SK-N-SH (cell line): ENCODE data around the gene TTC9. TPM values are rescaled to one million over a fixed set of nuclear protein-coding genes. Genes with fewer than 3 reads are reported as not detected.

ENCODE experiments used
- CTCF ChIA-PET: fragments of 300-600, 350-600 bp; formaldehyde crosslinking; extraction: SDS; loops from one replicate; lab custom pipeline; 2021; lab: Yijun Ruan, JAX
- POLR2A ChIA-PET: fragments of 350-600 bp; sonication (Branson Sonifier 250); formaldehyde crosslinking; extraction: SDS; loops from one replicate; lab custom pipeline; 2020; ENCODE audit warnings: antibody characterized with exemption, inconsistent platforms; lab: Yijun Ruan, JAX
- DNase-seq: peaks from one replicate; pipeline ENCODE4 v3.0.0; 2012
- H2AFZ ChIP-seq: fragments of 200-600 bp; sonication (generic); 2 replicates; pipeline ENCODE4 v1.8.1; 2016; ENCODE audit warnings: antibody characterized with exemption, mild to moderate bottlenecking, low read depth
- H3F3A ChIP-seq: fragments of 200-600 bp; sonication (generic); replicated peaks from 2 replicates; pipeline ENCODE3; 2016; ENCODE audit warnings: antibody characterized with exemption, mild to moderate bottlenecking; ENCODE audit not compliant: insufficient read depth
- H3K27ac ChIP-seq, 2 experiments: fragments of 200-500 bp in 1 of 2; fragments of 200-600 bp in 1 of 2; sonication (Bioruptor generic) in 1 of 2; sonication (generic), shearing (Covaris generic) in 1 of 2; 2 replicates each; pipeline versions ENCODE4 v1.5.1 to v1.6.1; 2014 to 2016; ENCODE audit warnings: low read depth in 2 of 2, inconsistent platforms in 1 of 2, low read length in 1 of 2, mild to moderate bottlenecking in 1 of 2, mixed read lengths in 1 of 2
- H3K27me3 ChIP-seq: fragments of 200-600 bp; sonication (generic), shearing (Covaris generic); 2 replicates; pipeline ENCODE4 v1.6.1; 2016; ENCODE audit warnings: mixed run types; ENCODE audit not compliant: insufficient read depth
- H3K36me3 ChIP-seq, 2 experiments: fragments of 200-500 bp in 1 of 2; fragments of 200-600 bp in 1 of 2; sonication (Bioruptor generic) in 1 of 2; sonication (generic) in 1 of 2; replicated peaks in 1 of 2; 2 replicates each; pipeline versions ENCODE3 to v1.5.1; 2014 to 2016; ENCODE audit warnings: low read length in 1 of 2, mild to moderate bottlenecking in 1 of 2; ENCODE audit not compliant: insufficient read depth in 2 of 2, control insufficient read depth in 1 of 2
- H3K4me1 ChIP-seq, 2 experiments: fragments of 200-500 bp in 1 of 2; fragments of 200-600 bp in 1 of 2; sonication (Bioruptor generic) in 1 of 2; sonication (generic), shearing (Covaris generic) in 1 of 2; 2 replicates each; pipeline versions ENCODE4 v1.5.1 to v1.6.1; 2014 to 2016; ENCODE audit warnings: low read depth in 1 of 2, low read length in 1 of 2, mixed run types in 1 of 2; ENCODE audit not compliant: insufficient read depth in 2 of 2, control insufficient read depth in 1 of 2
- H3K4me2 ChIP-seq: fragments of 200-600 bp; sonication (generic), shearing (Covaris generic); 2 replicates; pipeline ENCODE4 v1.6.1; 2017; ENCODE audit warnings: mixed run types
- H3K4me3 ChIP-seq, 2 experiments: fragments of 200-500 bp in 1 of 2; fragments of 200-600 bp in 1 of 2; sonication (Bioruptor generic) in 1 of 2; sonication (generic), shearing (Covaris generic) in 1 of 2; 2 replicates each; pipeline versions ENCODE4 v1.5.1 to v1.8.1; 2014 to 2016; ENCODE audit warnings: low read depth in 2 of 2, inconsistent platforms in 1 of 2, low read length in 1 of 2, mild to moderate bottlenecking in 1 of 2, mixed read lengths in 1 of 2, moderate library complexity in 1 of 2
- H3K79me2 ChIP-seq: fragments of 200-600 bp; sonication (generic); 2 replicates; pipeline ENCODE4 v1.8.1; 2017; ENCODE audit warnings: mild to moderate bottlenecking; ENCODE audit not compliant: insufficient read depth
- H3K9ac ChIP-seq: fragments of 200-600 bp; sonication (generic); 2 replicates; pipeline ENCODE4 v1.6.1; 2017; ENCODE audit warnings: mixed run types
- H3K9me2 ChIP-seq: fragments of 200-600 bp; sonication (generic); 2 replicates; pipeline ENCODE4 v1.6.1; 2017; ENCODE audit warnings: mixed run types
- H3K9me3 ChIP-seq: fragments of 200-600 bp; sonication (generic); 2 replicates; pipeline ENCODE4 v1.6.1; 2017; ENCODE audit warnings: mixed run types, mild to moderate bottlenecking, moderate library complexity
- H4K20me1 ChIP-seq: fragments of 200-600 bp; sonication (generic); 2 replicates; pipeline ENCODE4 v1.6.1; 2017; ENCODE audit warnings: mild to moderate bottlenecking, mixed run types; ENCODE audit not compliant: insufficient read depth
- CHD2 ChIP-seq: fragments of 150-350 bp; IDR thresholded peaks from 2 replicates; pipeline ENCODE4 v1.6.1; 2018; ENCODE audit warnings: low read length; ENCODE audit not compliant: partially characterized antibody
- ELF1 ChIP-seq: IDR thresholded peaks from 2 replicates; pipeline ENCODE4 v1.4.0; 2012
- EP300 ChIP-seq, 2 experiments: IDR thresholded peaks; 2 replicates each; pipeline versions ENCODE4 v1.4.0 to v1.6.1; 2012; ENCODE audit warnings: borderline replicate concordance in 1 of 2, low read depth in 1 of 2, low read length in 1 of 2
- EZH2phosphoT487 ChIP-seq: fragments of 200-600 bp; sonication (generic); IDR thresholded peaks from 2 replicates; pipeline ENCODE4 v1.6.1; 2017; ENCODE audit warnings: low read depth, mixed run types, mild to moderate bottlenecking, antibody characterized with exemption, moderate library complexity, borderline replicate concordance
- FOXM1 ChIP-seq: IDR thresholded peaks from 2 replicates; pipeline ENCODE4 v1.4.0; 2012; ENCODE audit warnings: low read depth, mild to moderate bottlenecking
- GABPA ChIP-seq: IDR thresholded peaks from 2 replicates; pipeline ENCODE4 v1.4.0; 2012; ENCODE audit warnings: low read depth, mild to moderate bottlenecking
- MEF2A ChIP-seq: IDR thresholded peaks from 2 replicates; pipeline ENCODE4 v1.4.0; 2012; ENCODE audit warnings: low read depth, borderline replicate concordance
- MXI1 ChIP-seq: IDR thresholded peaks from 2 replicates; pipeline ENCODE4 v1.6.1; 2012; ENCODE audit warnings: mild to moderate bottlenecking, low read depth, low read length, improper control_type of control experiment
- POLR2AphosphoS5 ChIP-seq: IDR thresholded peaks from 2 replicates; pipeline ENCODE4 v1.6.1; 2012; ENCODE audit warnings: low read depth, low read length
- RFX5 ChIP-seq: IDR thresholded peaks from 2 replicates; pipeline ENCODE4 v1.6.1; 2012; ENCODE audit warnings: mild to moderate bottlenecking, improper control_type of control experiment, low read length
- TAF1 ChIP-seq: IDR thresholded peaks from 2 replicates; pipeline ENCODE4 v1.6.1; 2012; ENCODE audit warnings: low read depth, mild to moderate bottlenecking, low read length, moderate library complexity, borderline replicate concordance
- YY1 ChIP-seq: IDR thresholded peaks from 2 replicates; pipeline ENCODE4 v1.4.0; 2012; ENCODE audit warnings: low read depth, mild to moderate bottlenecking
- WGBS: methylation state at CpG from one replicate; pipeline ENCODE4 v1.1.6; 2017; ENCODE audit warnings: low lambda C conversion rate; 5-methylcytosine and 5-hydroxymethylcytosine counted together
- polyA plus RNA-seq, 3 experiments: library from polyadenylated mRNA; depleted of rRNA; stranded (reverse); fragments of >200 nt; gene quantifications; 2 replicates each; pipeline ENCODE4 v1.2.3, GENCODE V29; 2012
- TF ChIP-seq, protein P1 (sequence below): IDR thresholded peaks from 2 replicates; pipeline ENCODE4 v1.4.0; 2012; ENCODE audit warnings: low read depth, borderline replicate concordance
- TF ChIP-seq, protein P2 (sequence below): fragments of 200-600 bp; sonication (generic); IDR thresholded peaks from 2 replicates; pipeline ENCODE4 v1.6.1; 2017; ENCODE audit warnings: antibody characterized with exemption, mild to moderate bottlenecking, moderate library complexity
- TF ChIP-seq, protein P3 (sequence below): IDR thresholded peaks from 2 replicates; pipeline ENCODE4 v1.6.1; 2012; ENCODE audit warnings: mild to moderate bottlenecking, low read depth, low read length, moderate library complexity

TTC9 gene
- polyA plus RNA-seq, 1 of the 3 experiments (the other 2 are of a cell fraction) = 0.33 TPM

DNA sequence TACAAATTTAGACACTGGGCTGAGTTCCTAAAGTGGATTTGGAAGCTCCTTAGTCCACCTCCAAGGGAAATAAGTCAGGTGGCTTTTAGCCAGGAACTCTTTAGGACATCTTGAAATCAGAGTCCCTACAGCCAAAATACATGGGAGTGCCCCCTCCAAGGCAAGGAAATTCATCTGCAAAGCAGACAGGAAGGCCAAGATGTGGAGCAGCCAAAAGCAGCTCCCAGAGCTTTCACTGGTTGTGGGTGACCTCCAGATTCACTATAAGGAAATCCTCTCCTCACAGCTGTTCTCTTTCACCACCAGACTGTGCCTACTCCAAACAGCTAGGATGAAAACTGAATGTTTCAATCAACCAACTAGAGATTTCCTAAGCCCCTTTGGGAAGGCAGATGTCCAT lies 6.6 kb downstream of the TTC9 start:
- peaks cover under 1% of the 10 kb centered on the region; the same call in 1 of the 2 replicates for H3K27me3 ChIP-seq
- no peaks in the 10 kb centered on the region for H4K20me1 ChIP-seq
- no peak overlapping the region for H3K4me2 ChIP-seq
- H3K36me3 ChIP-seq = no peaks in the 10 kb centered on the region
- POLR2A ChIA-PET = no interaction called here
- H3K4me1 ChIP-seq = peaks cover 0 to 2% of the 10 kb centered on the region in 2 experiments; a peak in 2 of 4 replicates
- H3K27ac ChIP-seq = no peak overlapping the region
- no peak overlapping the region for H3K4me3 ChIP-seq
- H3K79me2 ChIP-seq = no peaks in the 10 kb centered on the region
- H3K9me2 ChIP-seq = no peaks in the 10 kb centered on the region
- TF ChIP-seq FOXM1 (no peak), POLR2AphosphoS5 (no peak), ELF1 (no peak), EP300 (IDR thresholded peaks at IDR 0.05; ENCODE audit: borderline replicate concordance in 1 of 2, low read depth in 1 of 2, low read length in 1 of 2) (no peak), MEF2A (no peak)
- TF ChIP-seq, protein P1, sequence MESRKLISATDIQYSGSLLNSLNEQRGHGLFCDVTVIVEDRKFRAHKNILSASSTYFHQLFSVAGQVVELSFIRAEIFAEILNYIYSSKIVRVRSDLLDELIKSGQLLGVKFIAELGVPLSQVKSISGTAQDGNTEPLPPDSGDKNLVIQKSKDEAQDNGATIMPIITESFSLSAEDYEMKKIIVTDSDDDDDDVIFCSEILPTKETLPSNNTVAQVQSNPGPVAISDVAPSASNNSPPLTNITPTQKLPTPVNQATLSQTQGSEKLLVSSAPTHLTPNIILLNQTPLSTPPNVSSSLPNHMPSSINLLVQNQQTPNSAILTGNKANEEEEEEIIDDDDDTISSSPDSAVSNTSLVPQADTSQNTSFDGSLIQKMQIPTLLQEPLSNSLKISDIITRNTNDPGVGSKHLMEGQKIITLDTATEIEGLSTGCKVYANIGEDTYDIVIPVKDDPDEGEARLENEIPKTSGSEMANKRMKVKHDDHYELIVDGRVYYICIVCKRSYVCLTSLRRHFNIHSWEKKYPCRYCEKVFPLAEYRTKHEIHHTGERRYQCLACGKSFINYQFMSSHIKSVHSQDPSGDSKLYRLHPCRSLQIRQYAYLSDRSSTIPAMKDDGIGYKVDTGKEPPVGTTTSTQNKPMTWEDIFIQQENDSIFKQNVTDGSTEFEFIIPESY = no peak
- H3K9ac ChIP-seq = no peak overlapping the region
- no peaks in the 10 kb centered on the region for H3K9me3 ChIP-seq
- H2AFZ ChIP-seq = no peak overlapping the region
- no peaks in the 10 kb centered on the region for H3F3A ChIP-seq
- CTCF ChIA-PET = interaction anchor here (0.7 to 1.2 kb wide), 2 partner anchors 8 to 66 kb away, joined by 3 to 4 read pairs; no protein-coding TSS in a partner anchor
- DNase-seq = no peak

DNA sequence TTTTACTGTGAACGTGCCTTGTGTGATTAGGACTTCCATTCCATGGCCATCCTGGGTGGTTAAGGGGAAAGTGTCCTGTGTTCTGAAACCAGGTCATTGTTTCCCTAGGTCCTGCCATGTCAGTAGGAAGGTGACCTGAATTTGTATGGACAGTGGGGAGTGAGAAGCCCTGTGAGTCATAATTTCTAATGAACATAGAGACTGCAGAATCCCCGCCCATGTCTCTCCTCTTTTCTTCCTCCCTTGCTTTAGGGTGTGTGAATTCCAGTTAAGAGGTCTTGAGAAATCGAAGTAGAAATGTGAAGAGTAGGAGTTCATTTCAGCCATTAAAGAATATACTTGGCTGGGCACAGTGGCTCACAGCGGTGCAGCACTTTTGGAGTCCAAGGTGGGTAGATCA lies 8.1 kb downstream of the TTC9 start:
- H3K9me2 ChIP-seq = no peaks in the 10 kb centered on the region
- TF ChIP-seq, protein P2, sequence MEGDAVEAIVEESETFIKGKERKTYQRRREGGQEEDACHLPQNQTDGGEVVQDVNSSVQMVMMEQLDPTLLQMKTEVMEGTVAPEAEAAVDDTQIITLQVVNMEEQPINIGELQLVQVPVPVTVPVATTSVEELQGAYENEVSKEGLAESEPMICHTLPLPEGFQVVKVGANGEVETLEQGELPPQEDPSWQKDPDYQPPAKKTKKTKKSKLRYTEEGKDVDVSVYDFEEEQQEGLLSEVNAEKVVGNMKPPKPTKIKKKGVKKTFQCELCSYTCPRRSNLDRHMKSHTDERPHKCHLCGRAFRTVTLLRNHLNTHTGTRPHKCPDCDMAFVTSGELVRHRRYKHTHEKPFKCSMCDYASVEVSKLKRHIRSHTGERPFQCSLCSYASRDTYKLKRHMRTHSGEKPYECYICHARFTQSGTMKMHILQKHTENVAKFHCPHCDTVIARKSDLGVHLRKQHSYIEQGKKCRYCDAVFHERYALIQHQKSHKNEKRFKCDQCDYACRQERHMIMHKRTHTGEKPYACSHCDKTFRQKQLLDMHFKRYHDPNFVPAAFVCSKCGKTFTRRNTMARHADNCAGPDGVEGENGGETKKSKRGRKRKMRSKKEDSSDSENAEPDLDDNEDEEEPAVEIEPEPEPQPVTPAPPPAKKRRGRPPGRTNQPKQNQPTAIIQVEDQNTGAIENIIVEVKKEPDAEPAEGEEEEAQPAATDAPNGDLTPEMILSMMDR = no peak
- no peak for TF ChIP-seq MEF2A
- no peak for TF ChIP-seq CHD2
- no peak for TF ChIP-seq ELF1
- TF ChIP-seq YY1 = no peak
- TF ChIP-seq MXI1 = no peak
- TF ChIP-seq EZH2phosphoT487 = no peak
- TF ChIP-seq TAF1 = no peak
- TF ChIP-seq RFX5 = no peak
- TF ChIP-seq, protein P3, sequence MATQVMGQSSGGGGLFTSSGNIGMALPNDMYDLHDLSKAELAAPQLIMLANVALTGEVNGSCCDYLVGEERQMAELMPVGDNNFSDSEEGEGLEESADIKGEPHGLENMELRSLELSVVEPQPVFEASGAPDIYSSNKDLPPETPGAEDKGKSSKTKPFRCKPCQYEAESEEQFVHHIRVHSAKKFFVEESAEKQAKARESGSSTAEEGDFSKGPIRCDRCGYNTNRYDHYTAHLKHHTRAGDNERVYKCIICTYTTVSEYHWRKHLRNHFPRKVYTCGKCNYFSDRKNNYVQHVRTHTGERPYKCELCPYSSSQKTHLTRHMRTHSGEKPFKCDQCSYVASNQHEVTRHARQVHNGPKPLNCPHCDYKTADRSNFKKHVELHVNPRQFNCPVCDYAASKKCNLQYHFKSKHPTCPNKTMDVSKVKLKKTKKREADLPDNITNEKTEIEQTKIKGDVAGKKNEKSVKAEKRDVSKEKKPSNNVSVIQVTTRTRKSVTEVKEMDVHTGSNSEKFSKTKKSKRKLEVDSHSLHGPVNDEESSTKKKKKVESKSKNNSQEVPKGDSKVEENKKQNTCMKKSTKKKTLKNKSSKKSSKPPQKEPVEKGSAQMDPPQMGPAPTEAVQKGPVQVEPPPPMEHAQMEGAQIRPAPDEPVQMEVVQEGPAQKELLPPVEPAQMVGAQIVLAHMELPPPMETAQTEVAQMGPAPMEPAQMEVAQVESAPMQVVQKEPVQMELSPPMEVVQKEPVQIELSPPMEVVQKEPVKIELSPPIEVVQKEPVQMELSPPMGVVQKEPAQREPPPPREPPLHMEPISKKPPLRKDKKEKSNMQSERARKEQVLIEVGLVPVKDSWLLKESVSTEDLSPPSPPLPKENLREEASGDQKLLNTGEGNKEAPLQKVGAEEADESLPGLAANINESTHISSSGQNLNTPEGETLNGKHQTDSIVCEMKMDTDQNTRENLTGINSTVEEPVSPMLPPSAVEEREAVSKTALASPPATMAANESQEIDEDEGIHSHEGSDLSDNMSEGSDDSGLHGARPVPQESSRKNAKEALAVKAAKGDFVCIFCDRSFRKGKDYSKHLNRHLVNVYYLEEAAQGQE = no peak
- no peak for TF ChIP-seq GABPA
- no peak for TF ChIP-seq FOXM1
- no peak overlapping the region for H3K27ac ChIP-seq
- H3K4me1 ChIP-seq = no peaks in the 10 kb centered on the region; a peak in 1 of 4 replicates
- no peaks in the 10 kb centered on the region for H3K36me3 ChIP-seq
- no peaks in the 10 kb centered on the region for H3K27me3 ChIP-seq
- no peaks in the 10 kb centered on the region for H3K9me3 ChIP-seq
- H3K9ac ChIP-seq = no peak overlapping the region
- no peaks in the 10 kb centered on the region for H4K20me1 ChIP-seq
- H3K4me2 ChIP-seq = no peak overlapping the region
- POLR2A ChIA-PET = no interaction called here
- H2AFZ ChIP-seq = no peak overlapping the region
- H3K4me3 ChIP-seq = no peak overlapping the region
- no peak for DNase-seq
- no peaks in the 10 kb centered on the region for H3K79me2 ChIP-seq
- 48% methylated on average over 4 of the region's 4 CpGs for WGBS
- CTCF ChIA-PET = no interaction called here
- H3F3A ChIP-seq = no peaks in the 10 kb centered on the region
